WTC11 (cell line): ENCODE results near the gene KCTD3. TPM values are rescaled to one million over a fixed set of nuclear protein-coding genes. Genes with fewer than 3 reads are reported as not detected.
A peak's percentile ranks its signal among the peaks of the same experiment; 100 is the strongest.

Experiments
- ATAC-seq: fragments of 200-7000 bp; cut with Tn5 transposase; 2 replicates; pipeline ENCODE4 v1.10.0; 2021; ENCODE audit warnings: mild to moderate bottlenecking, moderate library complexity
- CTCF ChIA-PET: fragments of 300-600 bp; sonication (Branson Sonifier 250); formaldehyde crosslinking; loops from one replicate; lab custom pipeline; 2021; ENCODE audit warnings: antibody characterized with exemption; lab: Charles Lee
- POLR2A ChIA-PET: fragments of 350-600 bp; sonication (Branson Sonifier 250); formaldehyde crosslinking; loops from one replicate; lab custom pipeline; 2021; ENCODE audit warnings: antibody characterized with exemption; lab: Charles Lee
- DNase-seq: peaks from one replicate; pipeline ENCODE4 v3.0.0; 2021; ENCODE audit warnings: low spot score
- H3K27ac Mint-ChIP-seq: 2 replicates; pipeline ENCODE4 v1.8.0; 2021; ENCODE audit warnings: mixed read lengths
- H3K27me3 Mint-ChIP-seq: 2 replicates; pipeline ENCODE4 v1.8.0; 2021; ENCODE audit warnings: low read depth, mild to moderate bottlenecking, moderate library complexity, mixed read lengths
- H3K36me3 Mint-ChIP-seq: 2 replicates; pipeline ENCODE4 v1.8.0; 2021; ENCODE audit warnings: mixed read lengths
- H3K4me1 Mint-ChIP-seq: 2 replicates; pipeline ENCODE4 v1.8.0; 2022; ENCODE audit warnings: mixed read lengths
- H3K4me3 Mint-ChIP-seq: 2 replicates; pipeline ENCODE4 v1.8.0; 2021; ENCODE audit warnings: mild to moderate bottlenecking, moderate library complexity, mixed read lengths
- H3K9me3 Mint-ChIP-seq: 2 replicates; pipeline ENCODE4 v1.8.0; 2021; ENCODE audit warnings: mixed read lengths
- ATF1 ChIP-seq: sonication (generic); formaldehyde crosslinking; IDR thresholded peaks from 2 replicates; pipeline ENCODE4 v1.8.1; 2023; ENCODE audit warnings: mild to moderate bottlenecking, moderate library complexity, missing genetic modification reagents
- ATF3 ChIP-seq: sonication (generic); formaldehyde crosslinking; conservative IDR thresholded peaks from 2 replicates; pipeline ENCODE4 v1.8.1; 2022; ENCODE audit warnings: mild to moderate bottlenecking, missing genetic modification reagents
- CBFB ChIP-seq: sonication (generic); formaldehyde crosslinking; IDR thresholded peaks from 2 replicates; pipeline ENCODE4 v1.8.1; 2022; ENCODE audit warnings: mild to moderate bottlenecking, low read depth, missing genetic modification reagents
- E2F5 ChIP-seq: sonication (generic); formaldehyde crosslinking; IDR thresholded peaks from 2 replicates; pipeline ENCODE4 v1.8.1; 2022; ENCODE audit warnings: mild to moderate bottlenecking, moderate library complexity, missing genetic modification reagents
- FOXP1 ChIP-seq: sonication (generic); formaldehyde crosslinking; IDR thresholded peaks from 2 replicates; pipeline ENCODE4 v1.8.0; 2022; ENCODE audit warnings: missing genetic modification reagents, mild to moderate bottlenecking, moderate library complexity, borderline replicate concordance
- GABPB1 ChIP-seq: sonication (generic); formaldehyde crosslinking; IDR thresholded peaks from 2 replicates; pipeline ENCODE4 v1.8.1; 2023; ENCODE audit warnings: mild to moderate bottlenecking, missing genetic modification reagents
- HMGXB4 ChIP-seq: sonication (generic); formaldehyde crosslinking; IDR thresholded peaks from 2 replicates; pipeline ENCODE4 v1.8.1; 2023; ENCODE audit warnings: mild to moderate bottlenecking, moderate library complexity, missing genetic modification reagents
- IRF1 ChIP-seq: sonication (generic); formaldehyde crosslinking; IDR thresholded peaks from 2 replicates; pipeline ENCODE4 v1.8.0; 2023; ENCODE audit warnings: missing genetic modification reagents
- NR2C2 ChIP-seq: sonication (generic); formaldehyde crosslinking; IDR thresholded peaks from 2 replicates; pipeline ENCODE4 v1.8.0; 2022; ENCODE audit warnings: mild to moderate bottlenecking, missing genetic modification reagents
- OVOL2 ChIP-seq: fragments of 250-450 bp; sonication (Bioruptor Pico); IDR thresholded peaks from 2 replicates; pipeline ENCODE4 v1.9.0; 2021; ENCODE audit warnings: mild to moderate bottlenecking, borderline replicate concordance
- PRRX2 ChIP-seq: fragments of 250-450 bp; sonication (Bioruptor Pico); IDR thresholded peaks from 2 replicates; pipeline ENCODE4 v1.8.0; 2021; ENCODE audit warnings: mild to moderate bottlenecking
- RORB ChIP-seq: fragments of 250-450 bp; sonication (Bioruptor Pico); IDR thresholded peaks from 2 replicates; pipeline ENCODE4 v1.9.0; 2021; ENCODE audit warnings: mild to moderate bottlenecking
- SP1 ChIP-seq: sonication (generic); formaldehyde crosslinking; conservative IDR thresholded peaks from 2 replicates; pipeline ENCODE4 v1.8.1; 2022; ENCODE audit warnings: missing genetic modification reagents
- ZBTB21 ChIP-seq: sonication (generic); formaldehyde crosslinking; IDR thresholded peaks from 2 replicates; pipeline ENCODE4 v1.8.1; 2023; ENCODE audit warnings: mild to moderate bottlenecking, missing genetic modification reagents, borderline replicate concordance
- ZBTB43 ChIP-seq: sonication (generic); formaldehyde crosslinking; IDR thresholded peaks from 2 replicates; pipeline ENCODE4 v1.8.1; 2023; ENCODE audit warnings: mild to moderate bottlenecking, missing genetic modification reagents
- ZNF138 ChIP-seq: sonication (generic); formaldehyde crosslinking; conservative IDR thresholded peaks from 2 replicates; pipeline ENCODE4 v1.8.1; 2022; ENCODE audit warnings: mild to moderate bottlenecking, moderate library complexity, missing genetic modification reagents
- ZNF423 ChIP-seq: fragments of 250-450 bp; sonication (Bioruptor Pico); IDR thresholded peaks from 2 replicates; pipeline ENCODE4 v2.1.2; 2022; ENCODE audit warnings: mild to moderate bottlenecking, moderate library complexity
- ZNF671 ChIP-seq: fragments of 250-450 bp; sonication (Bioruptor Pico); IDR thresholded peaks from 2 replicates; pipeline ENCODE4 v1.8.0; 2021; ENCODE audit warnings: mild to moderate bottlenecking
- total RNA-seq: library from RNA; stranded (reverse); gene quantifications from 3 replicates; pipeline ENCODE4 v1.2.3, GENCODE V29; 2021
- TF ChIP-seq, protein P1 (sequence below): sonication (generic); formaldehyde crosslinking; IDR thresholded peaks from 2 replicates; pipeline ENCODE4 v1.8.0; 2022; ENCODE audit warnings: mild to moderate bottlenecking, missing genetic modification reagents
- TF ChIP-seq, protein P2 (sequence below): fragments of 200-600 bp; IDR thresholded peaks from 2 replicates; pipeline ENCODE4 v1.8.0; 2022; ENCODE audit warnings: antibody characterized with exemption

The KCTD3 gene
- total RNA-seq, 1 experiment from 2014 or later, result 55.6 TPM

- Mint-ChIP-seq H3K27me3 (no peaks in the 10 kb centered on the region), H3K4me1 (peaks cover 7% of the 10 kb centered on the region), H3K27ac (no peak overlapping the region), H3K36me3 (peaks cover 75% of the 10 kb centered on the region), H3K9me3 (peaks cover 24% of the 10 kb centered on the region), H3K4me3 (no peak overlapping the region)
- ATAC-seq, result no peak
- ChIA-PET CTCF (no interaction called here), POLR2A (no interaction called here)
- no peak for DNase-seq
- TF ChIP-seq ZNF423 (CRISPR knock-in tag), result no peak
- no peak for TF ChIP-seq NR2C2 (CRISPR knock-in tag)
- TF ChIP-seq E2F5 (CRISPR knock-in tag), result no peak
- no peak for TF ChIP-seq IRF1 (CRISPR knock-in tag)
- TF ChIP-seq, all 79 proteins: peak for 0
These were observed 17.3 kb downstream of the KCTD3 start for GRCh38 chr1:215584389-215584788.

GRCh38 chr1:215589650-215590435 lies 22.7 kb downstream of the KCTD3 start:
- DNase-seq, result no peak
- TF ChIP-seq RORB (no peak), ZNF138 (CRISPR knock-in tag) (no peak), HMGXB4 (CRISPR knock-in tag) (no peak), ZBTB43 (CRISPR knock-in tag) (no peak), ZNF671 (CRISPR knock-in tag) (no peak), ZBTB21 (CRISPR knock-in tag) (no peak)
- TF ChIP-seq, protein P1, sequence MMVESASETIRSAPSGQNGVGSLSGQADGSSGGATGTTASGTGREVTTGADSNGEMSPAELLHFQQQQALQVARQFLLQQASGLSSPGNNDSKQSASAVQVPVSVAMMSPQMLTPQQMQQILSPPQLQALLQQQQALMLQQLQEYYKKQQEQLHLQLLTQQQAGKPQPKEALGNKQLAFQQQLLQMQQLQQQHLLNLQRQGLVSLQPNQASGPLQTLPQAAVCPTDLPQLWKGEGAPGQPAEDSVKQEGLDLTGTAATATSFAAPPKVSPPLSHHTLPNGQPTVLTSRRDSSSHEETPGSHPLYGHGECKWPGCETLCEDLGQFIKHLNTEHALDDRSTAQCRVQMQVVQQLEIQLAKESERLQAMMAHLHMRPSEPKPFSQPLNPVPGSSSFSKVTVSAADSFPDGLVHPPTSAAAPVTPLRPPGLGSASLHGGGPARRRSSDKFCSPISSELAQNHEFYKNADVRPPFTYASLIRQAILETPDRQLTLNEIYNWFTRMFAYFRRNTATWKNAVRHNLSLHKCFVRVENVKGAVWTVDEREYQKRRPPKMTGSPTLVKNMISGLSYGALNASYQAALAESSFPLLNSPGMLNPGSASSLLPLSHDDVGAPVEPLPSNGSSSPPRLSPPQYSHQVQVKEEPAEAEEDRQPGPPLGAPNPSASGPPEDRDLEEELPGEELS (CRISPR knock-in tag), result no peak
- H3K4me1 Mint-ChIP-seq, result peaks cover 3% of the 10 kb centered on the region; the same call in 1 of the 2 replicates
- no peak for ATAC-seq
- no peak overlapping the region for H3K27ac Mint-ChIP-seq
- no peak overlapping the region for H3K4me3 Mint-ChIP-seq
- H3K36me3 Mint-ChIP-seq, result peaks cover 39% of the 10 kb centered on the region
- H3K9me3 Mint-ChIP-seq, result peaks cover 5% of the 10 kb centered on the region
- H3K27me3 Mint-ChIP-seq, result no peaks in the 10 kb centered on the region
- ChIA-PET POLR2A (no interaction called here), CTCF (no interaction called here)

GRCh38 chr1:215590779-215591491 lies 23.8 kb downstream of the KCTD3 start:
- ATAC-seq (no peak), DNase-seq (no peak)
- Mint-ChIP-seq H3K27me3 (no peaks in the 10 kb centered on the region), H3K9me3 (no peaks in the 10 kb centered on the region), H3K36me3 (peaks cover 38% of the 10 kb centered on the region), H3K27ac (0 out of 2 replicates have a peak overlapping the region, but pooled peaks have one; percentile 33), H3K4me3 (no peak overlapping the region), H3K4me1 (peaks cover 3% of the 10 kb centered on the region; the same call in 1 of the 2 replicates)
- ChIA-PET CTCF (no interaction called here), POLR2A (interaction anchor here (0.6 kb wide), 1 partner anchor 52 kb away, joined by 3 read pairs; no protein-coding TSS in a partner anchor)
- no peak for TF ChIP-seq IRF1 (CRISPR knock-in tag)
- no peak for TF ChIP-seq ATF1
- TF ChIP-seq RORB, result no peak
- TF ChIP-seq ATF3 (CRISPR knock-in tag), result no peak
- TF ChIP-seq CBFB, result no peak
- no peak for TF ChIP-seq OVOL2 (CRISPR knock-in tag)
- TF ChIP-seq, protein P2, sequence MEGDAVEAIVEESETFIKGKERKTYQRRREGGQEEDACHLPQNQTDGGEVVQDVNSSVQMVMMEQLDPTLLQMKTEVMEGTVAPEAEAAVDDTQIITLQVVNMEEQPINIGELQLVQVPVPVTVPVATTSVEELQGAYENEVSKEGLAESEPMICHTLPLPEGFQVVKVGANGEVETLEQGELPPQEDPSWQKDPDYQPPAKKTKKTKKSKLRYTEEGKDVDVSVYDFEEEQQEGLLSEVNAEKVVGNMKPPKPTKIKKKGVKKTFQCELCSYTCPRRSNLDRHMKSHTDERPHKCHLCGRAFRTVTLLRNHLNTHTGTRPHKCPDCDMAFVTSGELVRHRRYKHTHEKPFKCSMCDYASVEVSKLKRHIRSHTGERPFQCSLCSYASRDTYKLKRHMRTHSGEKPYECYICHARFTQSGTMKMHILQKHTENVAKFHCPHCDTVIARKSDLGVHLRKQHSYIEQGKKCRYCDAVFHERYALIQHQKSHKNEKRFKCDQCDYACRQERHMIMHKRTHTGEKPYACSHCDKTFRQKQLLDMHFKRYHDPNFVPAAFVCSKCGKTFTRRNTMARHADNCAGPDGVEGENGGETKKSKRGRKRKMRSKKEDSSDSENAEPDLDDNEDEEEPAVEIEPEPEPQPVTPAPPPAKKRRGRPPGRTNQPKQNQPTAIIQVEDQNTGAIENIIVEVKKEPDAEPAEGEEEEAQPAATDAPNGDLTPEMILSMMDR, result no peak
- no peak for TF ChIP-seq ZNF671 (CRISPR knock-in tag)
- no peak for TF ChIP-seq PRRX2
- no peak for TF ChIP-seq FOXP1
- no peak for TF ChIP-seq GABPB1
- TF ChIP-seq SP1 (CRISPR knock-in tag), result no peak
